ENCODE results near the gene PSAT1. TPM values are rescaled to one million over a fixed set of nuclear protein-coding genes. Genes with fewer than 3 reads are reported as not detected.

Gene PSAT1
- total and polyA plus RNA-seq, 2 of the 4 experiments (the other 2 are of a cell fraction): 77.2 to 88.4 TPM

DNA sequence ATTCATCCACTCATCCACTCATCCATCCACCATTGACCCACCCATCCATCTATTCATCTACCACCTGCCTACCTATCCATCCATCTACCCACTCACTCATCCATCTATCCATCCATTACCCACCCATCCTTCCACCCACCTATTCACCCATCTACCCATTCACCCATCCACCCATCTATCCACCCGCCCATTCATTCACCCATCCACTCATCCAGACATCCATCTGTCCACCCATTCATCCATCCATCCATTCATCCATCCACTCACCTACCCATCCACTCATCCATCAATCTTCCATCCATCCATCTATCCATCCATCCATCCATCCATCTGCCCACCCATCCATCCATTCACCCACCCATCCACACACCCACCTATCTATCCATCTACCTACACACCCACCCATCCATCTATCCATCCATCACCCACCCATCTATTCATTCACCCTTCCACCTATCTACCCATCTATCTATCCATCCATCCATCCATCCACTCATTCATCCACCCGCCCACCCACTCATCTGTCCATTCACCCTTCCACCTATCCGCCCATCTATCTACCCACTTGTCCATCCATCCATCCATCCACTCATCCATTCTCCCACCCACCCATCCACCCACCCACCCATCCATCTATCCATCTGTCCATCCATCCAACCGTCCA lies 23.2 kb downstream of the PSAT1 start:
- no peak overlapping the region for H3K9ac ChIP-seq (ENCODE audit: low read depth, low read length)
- dilution Hi-C loops (cut with HindIII; ENCODE audit: low sequenced_read_pairs, unreplicated experiment): no loop called here

More for the DNA sequence above, 23.2 kb downstream of the PSAT1 start:
- CTCF ChIA-PET: no interaction called here
- Histone ChIP-seq H3K56ac (ENCODE audit: extremely low read depth, insufficient read depth, low read length) (no peak overlapping the region), H3K23ac (ENCODE audit: low read depth, low read length) (no peak overlapping the region), H4K20me1 (ENCODE audit: insufficient read depth, low read length) (peaks cover 33% of the 10 kb centered on the region), H2BK120ac (ENCODE audit: low read depth, low read length) (no peak overlapping the region), H4K91ac (ENCODE audit: insufficient read depth, low read depth, low read length) (no peak overlapping the region), H3K9me1 (ENCODE audit: insufficient read depth, low read length) (peaks cover 13% of the 10 kb centered on the region), H2AK5ac (ENCODE audit: low read depth, low read length) (no peak overlapping the region), H3K4ac (ENCODE audit: low read depth, low read length) (no peak overlapping the region), H3K27ac (ENCODE audit: insufficient read depth, low read length) (no peak overlapping the region), H3K4me1 (ENCODE audit: control insufficient read depth, insufficient read depth, low read length) (peaks cover under 1% of the 10 kb centered on the region; the same call in 1 of the 2 replicates), H2AFZ (replicated peaks; ENCODE audit: low read length, poor library complexity) (no peak overlapping the region), H2AK9ac (replicated peaks; ENCODE audit: low read depth, low read length, poor library complexity) (no peak overlapping the region), H3K18ac (ENCODE audit: low read depth, low read length) (no peak overlapping the region), H3K4me2 (ENCODE audit: low read depth, low read length) (no peak overlapping the region), H4K8ac (ENCODE audit: low read depth in 2 of 2, low read length in 2 of 2) (no peak overlapping the region), H3K4me3 (ENCODE audit: insufficient read depth, low read depth, low read length) (no peak overlapping the region), H2BK15ac (ENCODE audit: low read depth, low read length) (no peak overlapping the region), H3K79me1 (ENCODE audit: low read depth in 1 of 2, low read length in 2 of 2) (peaks cover 15 to 42% of the 10 kb centered on the region in 2 experiments; a peak in 3 of 4 replicates), H3K14ac (replicated peaks; ENCODE audit: low read depth, low read length) (no peak overlapping the region), H3K9me3 (ENCODE audit: control insufficient read depth, insufficient read depth, low read length) (no peaks in the 10 kb centered on the region), H2BK20ac (ENCODE audit: low read depth, low read length) (no peak overlapping the region), H2BK5ac (ENCODE audit: low read depth, low read length, poor library complexity, severe bottlenecking) (peak overlapping the region; percentile 27), H3K36me3 (ENCODE audit: control insufficient read depth, insufficient read depth, low read length) (peaks cover 54% of the 10 kb centered on the region), H4K5ac (ENCODE audit: low read depth, low read length) (no peak overlapping the region), H3K27me3 (ENCODE audit: control insufficient read depth, insufficient read depth, low read length) (no peaks in the 10 kb centered on the region)
- POLR2A ChIA-PET (ENCODE audit: unreplicated experiment): no interaction called here
- BruUV-seq (replicated peaks): no TSS peak
- ATAC-seq (ENCODE audit: low read depth) (no peak), DNase-seq (no peak)
- intact Hi-C loops (cut with micrococcal nuclease) (no loop called here), in situ Hi-C loops (cut with MboI; ENCODE audit: low sequenced_read_pairs) (no loop called here)
- 100% methylated on average over 3 of the region's 4 CpGs; no CpG with 5 or more reads in 1 of the 2 experiments for WGBS, 2 experiments (ENCODE audit: extremely low coverage in 2 of 2, insufficient read length in 1 of 2)
- no peak for TF ChIP-seq BHLHE40 (IDR thresholded peaks at IDR 0.05; ENCODE audit: low read depth, low read length)
- TF ChIP-seq CHD1 (IDR thresholded peaks at IDR 0.05; ENCODE audit: low read depth, low read length): no peak
- no peak for TF ChIP-seq MXI1 (IDR thresholded peaks at IDR 0.05; ENCODE audit: borderline replicate concordance, low read depth, low read length)
- no peak for TF ChIP-seq MAZ (IDR thresholded peaks at IDR 0.05; ENCODE audit: borderline replicate concordance, low read depth, low read length)
- TF ChIP-seq, protein P1, sequence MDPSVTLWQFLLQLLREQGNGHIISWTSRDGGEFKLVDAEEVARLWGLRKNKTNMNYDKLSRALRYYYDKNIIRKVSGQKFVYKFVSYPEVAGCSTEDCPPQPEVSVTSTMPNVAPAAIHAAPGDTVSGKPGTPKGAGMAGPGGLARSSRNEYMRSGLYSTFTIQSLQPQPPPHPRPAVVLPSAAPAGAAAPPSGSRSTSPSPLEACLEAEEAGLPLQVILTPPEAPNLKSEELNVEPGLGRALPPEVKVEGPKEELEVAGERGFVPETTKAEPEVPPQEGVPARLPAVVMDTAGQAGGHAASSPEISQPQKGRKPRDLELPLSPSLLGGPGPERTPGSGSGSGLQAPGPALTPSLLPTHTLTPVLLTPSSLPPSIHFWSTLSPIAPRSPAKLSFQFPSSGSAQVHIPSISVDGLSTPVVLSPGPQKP (IDR thresholded peaks at IDR 0.05; ENCODE audit: borderline replicate concordance, low read depth, low read length): no peak
- no peak for TF ChIP-seq POLR2A (IDR thresholded peaks at IDR 0.05; ENCODE audit: low read depth, low read length)
- TF ChIP-seq, protein P2, sequence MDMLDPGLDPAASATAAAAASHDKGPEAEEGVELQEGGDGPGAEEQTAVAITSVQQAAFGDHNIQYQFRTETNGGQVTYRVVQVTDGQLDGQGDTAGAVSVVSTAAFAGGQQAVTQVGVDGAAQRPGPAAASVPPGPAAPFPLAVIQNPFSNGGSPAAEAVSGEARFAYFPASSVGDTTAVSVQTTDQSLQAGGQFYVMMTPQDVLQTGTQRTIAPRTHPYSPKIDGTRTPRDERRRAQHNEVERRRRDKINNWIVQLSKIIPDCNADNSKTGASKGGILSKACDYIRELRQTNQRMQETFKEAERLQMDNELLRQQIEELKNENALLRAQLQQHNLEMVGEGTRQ (IDR thresholded peaks at IDR 0.05; ENCODE audit: low read depth, low read length): no peak
- TF ChIP-seq RAD21 (IDR thresholded peaks at IDR 0.05; ENCODE audit: low read length): no peak
- no peak for TF ChIP-seq SMC3 (IDR thresholded peaks at IDR 0.05; ENCODE audit: low read depth, low read length)
- TF ChIP-seq FOS (IDR thresholded peaks at IDR 0.05; ENCODE audit: low read depth, low read length): no peak
- TF ChIP-seq CEBPB (IDR thresholded peaks at IDR 0.05; ENCODE audit: low read depth, low read length): no peak
- no peak for TF ChIP-seq RFX5 (IDR thresholded peaks at IDR 0.05; ENCODE audit: low read depth, low read length)
- TF ChIP-seq, protein P3, sequence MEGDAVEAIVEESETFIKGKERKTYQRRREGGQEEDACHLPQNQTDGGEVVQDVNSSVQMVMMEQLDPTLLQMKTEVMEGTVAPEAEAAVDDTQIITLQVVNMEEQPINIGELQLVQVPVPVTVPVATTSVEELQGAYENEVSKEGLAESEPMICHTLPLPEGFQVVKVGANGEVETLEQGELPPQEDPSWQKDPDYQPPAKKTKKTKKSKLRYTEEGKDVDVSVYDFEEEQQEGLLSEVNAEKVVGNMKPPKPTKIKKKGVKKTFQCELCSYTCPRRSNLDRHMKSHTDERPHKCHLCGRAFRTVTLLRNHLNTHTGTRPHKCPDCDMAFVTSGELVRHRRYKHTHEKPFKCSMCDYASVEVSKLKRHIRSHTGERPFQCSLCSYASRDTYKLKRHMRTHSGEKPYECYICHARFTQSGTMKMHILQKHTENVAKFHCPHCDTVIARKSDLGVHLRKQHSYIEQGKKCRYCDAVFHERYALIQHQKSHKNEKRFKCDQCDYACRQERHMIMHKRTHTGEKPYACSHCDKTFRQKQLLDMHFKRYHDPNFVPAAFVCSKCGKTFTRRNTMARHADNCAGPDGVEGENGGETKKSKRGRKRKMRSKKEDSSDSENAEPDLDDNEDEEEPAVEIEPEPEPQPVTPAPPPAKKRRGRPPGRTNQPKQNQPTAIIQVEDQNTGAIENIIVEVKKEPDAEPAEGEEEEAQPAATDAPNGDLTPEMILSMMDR (conservative IDR thresholded peaks at IDR 0.05; ENCODE audit: low read depth, low read length): no peak
- TF ChIP-seq RCOR1 (IDR thresholded peaks at IDR 0.05; ENCODE audit: insufficient replicate concordance, low read length): no peak
- TF ChIP-seq MAFK (IDR thresholded peaks at IDR 0.05; ENCODE audit: low read depth, low read length): no peak
- no peak for TF ChIP-seq NFE2L2 (IDR thresholded peaks at IDR 0.05; ENCODE audit: low read depth, low read length)

All from IMR-90 (cell line).